LHCN-M2 (cell line): ENCODE results near the gene RBM43. TPM values are rescaled to one million over a fixed set of nuclear protein-coding genes. Genes with fewer than 3 reads are reported as not detected.
A peak's percentile ranks its signal among the peaks of the same experiment; 100 is the strongest.
"Not testable (repeated sequence)": the region's sequence is repeated elsewhere in the genome, so short reads cannot be mapped to it uniquely, and the experiment has no call there.

Experiments used
- DNase-seq: peaks from one replicate; pipeline ENCODE4 v3.0.0-alpha.2; 2012; ENCODE audit warnings: low read depth
- total RNA-seq: library from RNA; depleted of rRNA; stranded (reverse); fragments of >200 nt; gene quantifications from 2 replicates; pipeline ENCODE4 v1.2.3, GENCODE V29; 2014

RBM43 gene
- total RNA-seq, 1 experiment from 2014 or later: 6.0 TPM

DNA sequence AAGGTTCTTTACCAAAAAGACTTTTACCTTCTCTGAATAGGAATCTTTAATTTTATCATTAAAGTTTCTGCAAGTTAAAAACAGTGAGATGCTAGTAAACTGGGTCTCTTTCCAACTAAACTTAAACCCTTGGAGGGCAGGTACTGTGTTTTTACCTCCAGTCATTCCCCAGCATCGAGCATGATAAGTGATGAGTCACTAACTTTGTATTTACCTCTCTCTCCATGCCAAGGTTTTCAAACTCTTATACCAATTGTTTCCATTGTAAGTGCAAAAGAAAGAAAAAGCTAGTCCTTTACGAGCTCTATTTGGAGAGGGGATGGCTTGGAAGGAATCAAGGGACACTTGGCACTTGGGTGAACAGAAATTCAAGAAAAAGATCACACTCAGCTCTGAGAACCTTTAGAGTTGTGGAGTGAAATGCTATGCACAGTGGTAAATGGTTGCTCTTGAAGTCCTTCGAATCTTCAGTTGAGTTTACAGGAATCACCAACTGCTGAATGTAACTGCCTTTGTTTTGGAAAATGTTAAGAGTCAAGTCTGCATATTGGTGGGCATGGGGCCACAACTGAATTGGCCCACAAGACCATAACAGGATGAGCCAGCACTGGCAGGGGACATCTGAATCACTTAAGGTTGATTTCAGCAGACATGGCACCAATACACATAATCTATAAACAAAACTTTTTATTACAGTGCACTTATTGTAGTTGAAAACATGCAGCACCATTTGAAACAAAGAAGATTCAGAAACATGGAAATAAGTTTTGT lies 8.3 kb upstream of the RBM43 start:
- DNase-seq: no peak

DNA sequence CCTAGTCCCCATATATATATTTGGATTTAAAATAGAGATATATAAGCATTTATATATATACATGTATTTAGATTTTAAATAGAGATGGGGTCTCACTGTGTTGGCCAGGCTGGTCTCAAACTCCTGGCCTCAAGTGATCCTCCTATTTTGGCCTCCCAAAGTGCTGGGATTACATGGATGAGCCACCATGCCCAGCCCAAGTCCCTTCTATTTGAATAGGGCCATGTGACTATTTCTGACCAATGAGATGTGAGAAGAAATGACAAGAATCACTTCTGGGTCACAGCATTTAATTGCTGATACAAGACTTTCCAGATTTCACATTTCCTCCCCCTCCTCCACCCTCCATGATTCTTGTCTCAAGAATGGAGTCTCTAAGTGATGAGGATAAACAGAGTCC lies 6.4 kb upstream of the RBM43 start:
- DNase-seq: no peak

- no peak for DNase-seq
Observed at GRCh38 chr2:151267537-151267936, 5.9 kb upstream of the RBM43 start.

DNA sequence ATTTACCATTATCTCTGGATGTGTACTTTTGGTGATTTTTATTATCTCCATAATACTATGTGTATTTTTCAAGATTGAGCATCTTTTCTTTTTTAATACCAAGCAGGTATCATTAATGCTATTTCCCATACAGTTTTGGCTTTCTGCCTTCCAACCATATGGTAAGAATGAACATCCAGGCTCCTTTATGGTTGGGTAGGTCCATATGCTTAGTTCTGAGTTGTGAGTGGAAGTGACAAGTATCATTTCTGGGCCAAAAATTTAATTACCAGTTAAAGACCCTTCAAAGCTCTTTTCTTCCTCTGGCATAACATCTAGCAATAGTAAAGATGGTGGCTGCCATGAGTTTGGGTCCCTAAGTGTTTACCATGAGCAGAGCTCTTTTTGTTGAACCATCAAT lies 4.3 kb upstream of the RBM43 start:
- DNase-seq: no peak

DNA sequence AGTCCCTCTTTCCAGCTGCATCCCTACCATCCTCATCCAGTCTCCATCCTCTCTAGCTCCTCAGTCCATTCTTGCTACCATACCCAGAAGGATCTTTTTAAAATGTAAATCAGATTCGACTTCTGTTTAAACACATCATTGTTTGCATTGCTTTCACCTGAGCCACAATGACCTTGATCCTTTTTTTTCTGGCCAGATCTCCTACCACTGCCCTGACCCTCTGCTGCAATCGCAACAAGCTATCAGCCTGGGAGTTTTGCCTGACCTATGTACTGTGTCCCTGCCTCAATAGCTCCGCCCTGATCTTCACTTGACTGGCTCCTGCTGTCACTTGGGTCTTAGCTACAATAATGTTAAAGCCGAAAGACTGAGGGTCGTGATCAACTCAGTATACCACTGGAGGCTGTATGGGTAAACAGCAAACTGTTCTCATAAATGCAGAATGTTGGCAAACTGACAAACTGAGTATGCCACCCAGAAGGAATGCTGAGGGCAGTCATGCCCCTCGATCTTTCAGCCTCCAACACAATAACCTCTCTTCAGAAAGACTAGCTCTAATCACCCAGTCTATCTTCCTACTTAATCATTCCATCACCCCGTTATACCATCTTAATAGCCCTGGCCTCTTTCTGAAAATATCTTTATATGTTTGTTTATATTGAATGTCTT lies 2.6 kb upstream of the RBM43 start:
- no peak for DNase-seq

DNA sequence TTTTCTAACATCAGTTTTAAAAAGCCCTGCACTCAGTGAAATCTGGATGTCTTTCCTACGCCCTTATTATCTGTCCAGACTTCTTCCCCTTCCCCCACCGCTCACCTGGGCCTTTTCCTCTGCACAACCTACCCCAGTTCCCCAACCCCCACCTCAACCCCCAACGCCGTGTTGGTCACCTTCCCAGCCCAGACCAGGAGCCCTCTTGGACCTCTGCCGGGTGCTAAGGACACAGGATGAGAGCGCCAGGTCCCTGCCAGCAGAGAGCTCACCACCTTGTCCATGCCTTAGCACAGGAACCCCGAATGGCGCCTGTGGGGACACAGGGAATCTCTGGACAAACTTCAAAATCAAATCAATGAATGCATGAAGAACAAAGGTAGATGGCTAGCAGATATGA lies 966 bp upstream of the RBM43 start:
- no peak for DNase-seq

GRCh38 chr2:151261977-151262291 lies 271 bp upstream of the RBM43 start:
- no peak for DNase-seq

DNA sequence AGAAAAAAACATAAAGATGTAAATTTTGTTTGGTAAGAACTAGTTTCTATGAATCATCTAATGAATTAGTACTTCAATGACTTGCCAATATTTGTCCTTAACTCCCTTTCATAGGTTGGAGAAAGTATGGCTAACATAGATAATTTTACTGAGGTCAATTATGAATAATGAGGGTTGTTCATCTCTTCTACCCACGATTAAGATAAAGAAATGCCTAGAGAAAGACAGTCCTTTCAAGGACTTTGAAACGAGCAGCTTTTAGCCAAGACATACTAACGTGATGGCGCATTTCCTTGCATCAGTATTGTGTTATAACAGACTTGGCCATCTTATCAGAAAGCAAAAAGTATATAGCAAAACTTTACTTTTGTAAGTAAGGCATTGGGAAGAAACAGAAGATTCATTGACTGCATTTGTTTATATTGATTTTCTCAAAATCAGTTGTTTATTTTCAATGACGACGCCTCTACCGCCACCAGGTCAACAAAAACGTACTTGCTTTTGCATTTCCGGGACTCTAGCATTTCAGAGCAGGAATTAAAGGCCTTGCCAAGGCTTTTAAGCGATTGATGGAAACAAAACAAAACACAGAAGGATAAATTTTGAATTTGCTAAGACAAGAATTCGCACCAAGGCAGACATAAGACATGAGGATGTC lies 961 bp downstream of the RBM43 start:
- peak; percentile 37 for DNase-seq

DNA sequence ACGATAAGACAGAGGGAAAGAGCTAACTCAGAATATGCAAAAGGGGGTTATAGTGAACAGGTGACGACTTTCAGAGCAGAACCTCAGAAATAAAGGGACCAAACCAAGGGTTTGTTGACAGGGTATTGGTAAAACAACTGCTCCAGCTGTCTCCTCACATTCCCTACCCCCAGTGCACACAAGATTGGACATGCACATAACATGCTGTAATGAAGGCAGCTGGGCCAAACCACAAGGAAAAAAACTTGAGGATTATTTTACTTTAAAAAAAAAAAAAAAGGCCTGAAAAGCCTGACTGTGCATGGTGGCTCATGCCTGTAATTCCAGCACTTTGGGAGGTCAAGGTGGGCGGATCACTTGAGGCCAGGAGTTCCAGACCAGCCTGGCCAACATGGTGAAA lies 3.5 kb downstream of the RBM43 start:
- DNase-seq: peak; percentile 92

- no peak for DNase-seq
Observed at GRCh38 chr2:151252646-151253045, 9.0 kb downstream of the RBM43 start.

DNA sequence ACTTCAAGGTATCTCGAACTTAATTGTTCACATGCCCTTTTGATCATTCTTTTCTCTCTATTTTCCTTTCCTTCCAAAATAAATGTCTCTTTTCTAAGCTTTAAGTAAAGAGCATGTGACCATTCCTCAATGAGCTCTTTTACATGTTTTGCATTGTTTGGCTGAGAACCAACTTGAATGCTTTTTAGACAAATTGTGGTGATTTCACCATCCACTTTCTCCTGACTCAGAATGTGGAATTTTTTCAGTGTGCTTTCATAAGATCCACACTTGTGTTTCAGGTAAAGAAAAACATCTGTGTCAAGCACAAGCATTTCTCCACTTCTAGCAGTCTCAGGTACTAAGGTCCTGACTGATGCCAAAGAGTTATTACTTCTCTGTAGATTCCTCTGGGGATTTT lies 10.7 kb downstream of the RBM43 start:
- peak; percentile 49 for DNase-seq

DNA sequence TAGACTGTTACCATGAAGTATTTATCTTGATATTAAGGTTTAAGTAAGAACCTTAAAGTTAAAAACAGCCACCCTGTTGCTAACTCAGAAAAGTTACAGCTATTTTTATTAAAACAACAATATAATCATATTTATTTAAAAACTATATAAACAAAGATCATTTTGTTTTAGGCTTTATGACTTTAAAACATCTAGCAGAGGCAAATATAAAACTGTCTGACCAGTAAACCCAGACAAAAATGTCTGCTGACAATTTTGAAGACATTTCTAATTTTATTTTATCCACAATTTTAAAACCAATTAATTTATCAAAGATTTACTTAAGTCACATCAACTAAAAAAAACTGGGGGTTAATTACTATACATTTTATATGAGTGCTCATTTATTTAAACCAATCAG lies 14.2 kb downstream of the RBM43 start:
- DNase-seq: no peak

- DNase-seq: no peak
Observed at GRCh38 chr2:151246152-151246551, 15.5 kb downstream of the RBM43 start.

DNA sequence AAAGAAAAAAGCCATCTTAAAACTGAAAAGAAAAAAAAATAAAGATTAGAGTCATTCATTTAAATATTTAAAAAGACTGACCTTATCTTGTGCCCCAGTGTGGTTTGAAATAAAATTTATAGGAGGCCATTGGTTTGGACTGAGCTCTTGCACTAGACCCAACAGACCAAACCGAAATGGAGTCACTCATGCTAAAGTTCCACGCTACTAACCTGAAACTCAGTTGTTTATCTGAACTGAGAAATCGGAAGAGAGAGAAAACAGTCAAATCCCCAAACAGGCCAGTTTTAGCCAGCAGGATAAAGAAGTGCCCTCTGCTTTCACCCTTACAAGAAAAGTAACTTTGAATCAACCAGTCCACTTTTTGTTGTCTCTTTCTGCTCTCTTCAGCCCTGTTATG lies 18.2 kb downstream of the RBM43 start:
- no peak for DNase-seq

GRCh38 chr2:151241224-151241623 lies 20.4 kb downstream of the RBM43 start:
- DNase-seq: peak; percentile 51

- no peak for DNase-seq
Observed at GRCh38 chr2:151240433-151240832, 21.2 kb downstream of the RBM43 start.

DNA sequence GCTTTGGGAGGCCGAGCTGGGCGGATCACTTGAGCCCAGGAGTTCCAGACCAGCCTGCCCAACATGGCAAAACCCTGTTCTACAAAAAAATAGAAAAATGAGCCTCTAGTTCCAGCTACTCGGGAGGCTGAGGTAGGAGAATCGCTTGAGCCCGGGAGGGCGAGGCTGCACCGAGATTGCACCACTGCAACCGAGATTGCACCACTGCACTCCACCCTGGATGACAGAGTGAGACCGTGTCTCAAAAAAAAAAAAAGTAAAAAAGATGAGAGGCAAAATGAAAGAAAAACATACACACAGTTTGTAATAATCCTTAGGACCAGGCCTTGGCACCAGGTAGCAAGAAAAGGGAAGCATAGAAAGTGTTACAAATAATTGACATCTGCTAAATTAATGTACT lies 22.0 kb downstream of the RBM43 start:
- DNase-seq: no peak

- DNase-seq: peak; percentile 79
Observed at GRCh38 chr2:151238527-151239487, 22.9 kb downstream of the RBM43 start.

GRCh38 chr2:151237422-151238025 lies 24.1 kb downstream of the RBM43 start:
- DNase-seq: no peak

DNA sequence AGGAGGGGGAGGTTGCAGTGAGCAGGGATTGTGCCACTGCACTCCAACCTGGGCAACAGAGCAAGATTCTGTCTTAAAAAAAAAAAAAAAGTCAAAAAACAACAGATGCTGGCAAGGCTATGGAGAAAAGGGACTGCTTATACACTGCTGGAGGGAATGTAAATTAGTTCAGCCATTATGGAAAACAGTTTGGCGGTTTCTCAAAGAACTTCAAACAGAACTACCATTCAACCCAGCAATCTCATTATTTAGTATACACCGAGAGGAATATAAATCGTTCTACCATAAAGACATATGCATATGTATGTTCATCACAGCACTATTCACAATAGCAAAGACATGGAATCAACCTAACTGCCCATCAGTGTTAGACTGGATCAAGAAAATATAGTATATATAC lies 27.9 kb downstream of the RBM43 start:
- not testable (repeated sequence) for DNase-seq

DNA sequence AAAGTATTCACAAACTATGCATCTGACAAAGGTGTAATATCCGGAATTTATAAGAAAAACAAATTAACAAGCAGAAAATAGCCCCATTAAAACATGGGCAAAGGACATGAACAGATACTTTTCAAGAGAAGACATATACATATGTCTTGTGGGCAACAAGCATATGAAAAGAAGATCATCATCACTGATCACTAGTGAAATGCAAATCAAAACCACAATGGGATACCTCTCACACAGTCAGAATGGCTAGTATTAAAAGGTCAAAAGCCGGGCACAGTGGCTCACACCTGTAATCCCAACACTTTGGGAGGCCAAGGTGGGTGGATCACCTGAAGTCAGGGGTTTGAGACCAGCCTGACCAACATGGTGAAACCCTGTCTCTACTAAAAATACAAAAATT lies 28.4 kb downstream of the RBM43 start:
- DNase-seq: not testable (repeated sequence)
